ENCODE results near the gene ATP11C. TPM values are rescaled to one million over a fixed set of nuclear protein-coding genes. Genes with fewer than 3 reads are reported as not detected.

Gene ATP11C
- total and polyA plus RNA-seq, 7 donors = 2.1 to 3.9 (median 3.0) TPM

DNA sequence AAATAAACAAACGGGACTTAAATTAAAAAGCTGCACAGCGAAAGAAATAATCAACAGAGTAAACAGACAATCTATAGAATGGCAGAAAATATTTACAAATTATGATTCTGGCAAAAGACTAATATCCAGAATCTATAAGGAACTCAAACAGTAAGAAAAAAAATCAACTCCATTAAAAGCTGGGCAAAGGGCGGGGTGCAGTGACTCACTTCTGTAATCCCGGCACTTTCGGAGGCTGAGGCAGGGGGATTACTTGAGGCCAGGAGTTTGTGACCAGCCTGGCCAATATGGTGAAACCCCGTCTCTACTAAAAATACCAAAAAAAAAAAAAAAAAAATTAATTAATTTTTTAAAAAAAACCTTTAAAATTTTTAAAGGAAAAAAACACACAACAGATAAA, 109.0 kb downstream of the ATP11C start:
- 72 to 89% (median 72%) methylated on average over 6 of the region's 6 CpGs for WGBS, 3 donors

DNA sequence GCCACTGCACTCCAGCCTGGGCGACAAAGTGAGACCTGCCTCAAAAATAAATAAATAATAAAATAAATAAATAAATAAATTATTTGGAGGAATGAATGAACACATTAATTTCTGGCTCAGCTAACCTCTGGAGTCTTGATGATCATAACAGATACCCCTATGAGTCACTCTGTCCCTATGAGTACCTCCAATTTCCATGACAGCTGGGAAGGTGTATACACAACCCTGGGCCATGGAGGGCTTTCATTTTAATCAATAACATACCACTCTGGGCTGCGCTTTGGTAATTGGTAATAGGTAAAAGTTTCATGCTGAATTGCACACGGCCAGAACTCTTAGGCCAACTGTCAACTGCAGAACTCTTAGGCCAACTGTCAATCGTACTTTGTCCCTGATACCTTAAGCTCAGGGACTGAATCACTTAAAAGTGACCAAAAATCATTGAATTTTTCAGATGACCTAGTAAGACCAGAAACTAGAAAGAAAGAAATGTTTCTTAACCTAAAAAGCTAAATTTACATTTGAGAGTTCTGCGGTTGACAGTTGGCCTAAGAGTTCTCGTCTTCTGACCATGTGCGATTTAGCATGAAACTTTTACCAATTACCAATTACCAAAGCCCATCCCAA, 112.4 kb downstream of the ATP11C start:
- TF ChIP-seq, protein P1, sequence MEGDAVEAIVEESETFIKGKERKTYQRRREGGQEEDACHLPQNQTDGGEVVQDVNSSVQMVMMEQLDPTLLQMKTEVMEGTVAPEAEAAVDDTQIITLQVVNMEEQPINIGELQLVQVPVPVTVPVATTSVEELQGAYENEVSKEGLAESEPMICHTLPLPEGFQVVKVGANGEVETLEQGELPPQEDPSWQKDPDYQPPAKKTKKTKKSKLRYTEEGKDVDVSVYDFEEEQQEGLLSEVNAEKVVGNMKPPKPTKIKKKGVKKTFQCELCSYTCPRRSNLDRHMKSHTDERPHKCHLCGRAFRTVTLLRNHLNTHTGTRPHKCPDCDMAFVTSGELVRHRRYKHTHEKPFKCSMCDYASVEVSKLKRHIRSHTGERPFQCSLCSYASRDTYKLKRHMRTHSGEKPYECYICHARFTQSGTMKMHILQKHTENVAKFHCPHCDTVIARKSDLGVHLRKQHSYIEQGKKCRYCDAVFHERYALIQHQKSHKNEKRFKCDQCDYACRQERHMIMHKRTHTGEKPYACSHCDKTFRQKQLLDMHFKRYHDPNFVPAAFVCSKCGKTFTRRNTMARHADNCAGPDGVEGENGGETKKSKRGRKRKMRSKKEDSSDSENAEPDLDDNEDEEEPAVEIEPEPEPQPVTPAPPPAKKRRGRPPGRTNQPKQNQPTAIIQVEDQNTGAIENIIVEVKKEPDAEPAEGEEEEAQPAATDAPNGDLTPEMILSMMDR (IDR thresholded peaks at IDR 0.05) = no peak
- 90 to 97% (median 95%) methylated on average over 7 of the region's 7 CpGs for WGBS, 3 donors
- DNase-seq (no peak), ATAC-seq (no peak)
- Histone ChIP-seq H3K27me3 (ENCODE audit: insufficient read depth in 3 of 3, low read length in 2 of 3) (no peaks in the 10 kb centered on the region), H3K9me3 (no peaks in the 10 kb centered on the region), H3K27ac (no peak overlapping the region), H3K4me1 (no peaks in the 10 kb centered on the region), H3K4me3 (no peak overlapping the region), H3K36me3 (ENCODE audit: insufficient read depth in 1 of 2, low read depth in 1 of 2) (no peaks in the 10 kb centered on the region)
- intact Hi-C loops (cut with DNase I) = no loop called here

More for the DNA sequence above, 109.0 kb downstream of the ATP11C start:
- intact Hi-C loops (cut with DNase I) = no loop called here
- ATAC-seq (no peak), DNase-seq (no peak)
- TF ChIP-seq, protein P1 (IDR thresholded peaks at IDR 0.05) = no peak
- Histone ChIP-seq H3K4me3 (no peak overlapping the region), H3K4me1 (peaks cover 8% of the 10 kb centered on the region), H3K36me3 (ENCODE audit: insufficient read depth in 1 of 2, low read depth in 1 of 2) (no peaks in the 10 kb centered on the region), H3K27ac (no peak overlapping the region), H3K27me3 (ENCODE audit: insufficient read depth in 3 of 3, low read length in 2 of 3) (no peaks in the 10 kb centered on the region), H3K9me3 (no peaks in the 10 kb centered on the region)

DNA sequence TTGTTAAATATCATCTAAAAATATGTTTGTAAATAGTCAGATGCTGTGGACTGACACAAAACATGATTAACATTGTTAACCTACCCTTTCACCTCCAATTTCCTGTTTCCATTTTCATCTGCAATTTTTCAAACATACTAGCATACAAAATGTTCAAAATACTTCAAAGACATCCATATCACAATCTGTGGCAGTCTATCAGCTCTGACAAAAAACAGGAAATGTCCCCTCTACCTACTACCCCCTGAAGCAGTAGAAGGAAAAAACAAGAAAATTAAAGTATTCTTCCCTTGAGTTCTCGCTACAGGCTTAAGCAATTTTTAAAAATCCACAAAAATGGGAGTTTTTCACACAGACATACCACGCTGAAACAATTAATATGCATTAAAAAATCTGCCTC, 116.6 kb downstream of the ATP11C start:
- no peak overlapping the region for H3K27ac ChIP-seq
- ATAC-seq (no peak), DNase-seq (no peak)
- intact Hi-C loops (cut with DNase I) = no loop called here
- H3K27me3 ChIP-seq (ENCODE audit: insufficient read depth in 3 of 3, low read length in 2 of 3) = no peaks in the 10 kb centered on the region
- H3K36me3 ChIP-seq (ENCODE audit: insufficient read depth in 1 of 2, low read depth in 1 of 2) = no peaks in the 10 kb centered on the region
- TF ChIP-seq, protein P1 (IDR thresholded peaks at IDR 0.05) = no peak
- WGBS, 3 donors = 68 to 96% (median 81%) methylated on average over 2 of the region's 2 CpGs
- no peak overlapping the region for H3K4me3 ChIP-seq
- H3K9me3 ChIP-seq = no peaks in the 10 kb centered on the region
- no peaks in the 10 kb centered on the region for H3K4me1 ChIP-seq

DNA sequence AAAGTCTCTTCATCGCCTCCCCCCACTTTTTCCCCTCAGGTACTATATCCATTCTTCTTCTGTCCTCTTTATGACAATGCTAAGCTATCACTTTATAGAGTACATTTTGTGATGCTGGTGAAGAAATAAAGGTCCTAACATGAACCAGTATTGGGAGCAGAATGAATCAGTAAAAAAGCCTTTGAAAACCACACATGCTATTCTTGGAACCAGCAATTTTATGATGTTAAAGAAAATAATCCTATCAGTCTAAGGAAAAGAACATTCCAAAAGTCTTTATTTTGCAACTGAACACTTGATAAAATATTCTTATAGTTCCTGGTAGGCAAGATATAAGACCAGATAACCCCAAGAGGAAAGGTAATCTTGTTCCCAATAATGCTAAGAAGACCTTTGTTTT, 117.1 kb downstream of the ATP11C start:
- no peaks in the 10 kb centered on the region for H3K4me1 ChIP-seq
- 89 to 100% (median 95%) methylated on average over 1 of the region's 1 CpG for WGBS, 3 donors
- TF ChIP-seq, protein P1 (IDR thresholded peaks at IDR 0.05) = no peak
- no peak overlapping the region for H3K27ac ChIP-seq
- H3K4me3 ChIP-seq = no peak overlapping the region
- intact Hi-C loops (cut with DNase I) = no loop called here
- no peaks in the 10 kb centered on the region for H3K27me3 ChIP-seq (ENCODE audit: insufficient read depth in 3 of 3, low read length in 2 of 3)
- H3K9me3 ChIP-seq = no peaks in the 10 kb centered on the region
- ATAC-seq (no peak), DNase-seq (no peak)
- H3K36me3 ChIP-seq (ENCODE audit: insufficient read depth in 1 of 2, low read depth in 1 of 2) = no peaks in the 10 kb centered on the region

Data from psoas muscle (tissue), 8 donors.